Measurements from ENCODE around the gene AGRN. TPM values are rescaled to one million over a fixed set of nuclear protein-coding genes. Genes with fewer than 3 reads are reported as not detected.

Gene AGRN
- total RNA-seq, 1 experiment from 2014 or later: 286 TPM

GRCh38 chr1:1088801-1089680 lies 69.1 kb downstream of the AGRN start:
- TF ChIP-seq CTCF (IDR thresholded peaks at IDR 0.05; ENCODE audit: unreplicated experiment): no peak
- no peaks in the 10 kb centered on the region for H3K9me3 Mint-ChIP-seq (ENCODE audit: unreplicated experiment)
- BruUV-seq (replicated peaks): no TSS peak
- no peak overlapping the region for H3K27ac Mint-ChIP-seq (ENCODE audit: low read depth, unreplicated experiment)
- no peaks in the 10 kb centered on the region for H3K27me3 Mint-ChIP-seq (ENCODE audit: insufficient read depth, unreplicated experiment)
- POLR2A ChIA-PET: no interaction called here
- no peaks in the 10 kb centered on the region for H3K4me1 Mint-ChIP-seq (ENCODE audit: insufficient read depth, unreplicated experiment)
- peaks cover 12% of the 10 kb centered on the region for H3K36me3 Mint-ChIP-seq (ENCODE audit: insufficient read depth, unreplicated experiment)
- CTCF ChIA-PET: no interaction called here
- no peak for DNase-seq (ENCODE audit: unreplicated experiment)
- H3K4me3 Mint-ChIP-seq (ENCODE audit: unreplicated experiment): no peak overlapping the region
- intact Hi-C loops (cut with micrococcal nuclease): no loop called here

GRCh38 chr1:1089731-1090423 lies 70.0 kb downstream of the AGRN start:
- Mint-ChIP-seq H3K9me3 (ENCODE audit: unreplicated experiment) (no peaks in the 10 kb centered on the region), H3K27ac (ENCODE audit: low read depth, unreplicated experiment) (no peak overlapping the region), H3K4me3 (ENCODE audit: unreplicated experiment) (no peak overlapping the region), H3K27me3 (ENCODE audit: insufficient read depth, unreplicated experiment) (no peaks in the 10 kb centered on the region), H3K4me1 (ENCODE audit: insufficient read depth, unreplicated experiment) (no peaks in the 10 kb centered on the region), H3K36me3 (ENCODE audit: insufficient read depth, unreplicated experiment) (peaks cover 14% of the 10 kb centered on the region)
- CTCF ChIA-PET: no interaction called here
- no peak for DNase-seq (ENCODE audit: unreplicated experiment)
- no TSS peak for BruUV-seq (replicated peaks)
- intact Hi-C loops (cut with micrococcal nuclease): no loop called here
- no peak for TF ChIP-seq CTCF (IDR thresholded peaks at IDR 0.05; ENCODE audit: unreplicated experiment)
- POLR2A ChIA-PET: interaction anchor here (0.6 kb wide), 1 partner anchor 95 kb away, joined by 3 read pairs; no protein-coding TSS in a partner anchor

GRCh38 chr1:1090424-1091343 lies 70.8 kb downstream of the AGRN start:
- TF ChIP-seq CTCF (IDR thresholded peaks at IDR 0.05; ENCODE audit: unreplicated experiment): no peak
- CTCF ChIA-PET: no interaction called here
- no TSS peak for BruUV-seq (replicated peaks)

More at GRCh38 chr1:1090424-1091343, 70.8 kb downstream of the AGRN start:
- Mint-ChIP-seq H3K27me3 (ENCODE audit: insufficient read depth, unreplicated experiment) (no peaks in the 10 kb centered on the region), H3K4me1 (ENCODE audit: insufficient read depth, unreplicated experiment) (no peaks in the 10 kb centered on the region), H3K9me3 (ENCODE audit: unreplicated experiment) (no peaks in the 10 kb centered on the region), H3K27ac (ENCODE audit: low read depth, unreplicated experiment) (no peak overlapping the region), H3K36me3 (ENCODE audit: insufficient read depth, unreplicated experiment) (peaks cover 14% of the 10 kb centered on the region), H3K4me3 (ENCODE audit: unreplicated experiment) (no peak overlapping the region)
- DNase-seq (ENCODE audit: unreplicated experiment): no peak
- intact Hi-C loops (cut with micrococcal nuclease): no loop called here
- POLR2A ChIA-PET: no interaction called here
